Pulmonary artery endothelial cell (primary cell): ENCODE results near the gene OASL. TPM values are rescaled to one million over a fixed set of nuclear protein-coding genes. Genes with fewer than 3 reads are reported as not detected.

ENCODE experiments used
- DNase-seq: peaks from one replicate; pipeline ENCODE4 v3.0.0-alpha.2; 2011; ENCODE audit warnings: low read depth, low spot score
- total RNA-seq: library from RNA; depleted of rRNA; stranded (reverse); fragments of >200 nt; gene quantifications from 2 replicates; pipeline ENCODE4 v1.2.3, GENCODE V29; 2014

Gene OASL
- total RNA-seq, 1 donor from 2014 or later, result 0.40 TPM

GRCh38 chr12:120992989-120993388 lies 46.1 kb downstream of the OASL start:
- no peak for DNase-seq

GRCh38 chr12:120991965-120992364 lies 47.1 kb downstream of the OASL start:
- DNase-seq, result no peak

- no peak for DNase-seq
Observed at GRCh38 chr12:120990487-120991055, 48.5 kb downstream of the OASL start.

- no peak for DNase-seq
Observed at GRCh38 chr12:120989687-120990086, 49.4 kb downstream of the OASL start.

GRCh38 chr12:120988658-120989057 lies 50.4 kb downstream of the OASL start:
- DNase-seq, result no peak

- DNase-seq, result no peak
Observed at GRCh38 chr12:120988234-120988633, 50.8 kb downstream of the OASL start.

GRCh38 chr12:120984351-120984898 lies 54.6 kb downstream of the OASL start:
- no peak for DNase-seq

- DNase-seq, result no peak
Observed at GRCh38 chr12:120983759-120984158, 55.3 kb downstream of the OASL start.

- no peak for DNase-seq
Observed at GRCh38 chr12:120982659-120983058, 56.4 kb downstream of the OASL start.

GRCh38 chr12:120981407-120981941 lies 57.6 kb downstream of the OASL start:
- no peak for DNase-seq

- DNase-seq, result no peak
Observed at GRCh38 chr12:120980800-120981368, 58.2 kb downstream of the OASL start.

- no peak for DNase-seq
Observed at GRCh38 chr12:120979862-120980696, 59.0 kb downstream of the OASL start.

- DNase-seq, result no peak
Observed at GRCh38 chr12:120979220-120979861, 59.7 kb downstream of the OASL start.

- no peak for DNase-seq
Observed at GRCh38 chr12:120978296-120979219, 60.5 kb downstream of the OASL start, which contains the start of gene HNF1A. HNF1A (plus strand) TSS chr12:120978543; CDS start chr12:120978769, 226 bp downstream.

GRCh38 chr12:120977531-120978295 lies 61.3 kb downstream of the OASL start:
- no peak for DNase-seq

GRCh38 chr12:120972870-120973543 lies 66.0 kb downstream of the OASL start:
- DNase-seq, result no peak

GRCh38 chr12:120971299-120972180 lies 67.5 kb downstream of the OASL start:
- no peak for DNase-seq

- no peak for DNase-seq
Observed at GRCh38 chr12:120970310-120970709, 68.7 kb downstream of the OASL start.
